GM12874 (cell line): ENCODE measurements around the gene C17orf113.

Source experiments
- CTCF ChIP-seq: IDR thresholded peaks from 2 replicates; pipeline ENCODE4 v1.5.1; 2011; ENCODE audit warnings: low read depth, mild to moderate bottlenecking, control low read depth, low read length, moderate library complexity; ENCODE audit not compliant: insufficient read depth

C17orf113 gene

GRCh38 chr17:42038221-42038973 lies 12.0 kb downstream of the C17orf113 start:
- no peak for TF ChIP-seq CTCF

- TF ChIP-seq CTCF: no peak
These were observed 16.3 kb downstream of the C17orf113 start for GRCh38 chr17:42034059-42034458.

GRCh38 chr17:42031584-42031983 lies 18.8 kb downstream of the C17orf113 start:
- TF ChIP-seq CTCF: no peak

- no peak for TF ChIP-seq CTCF
These were observed 21.6 kb downstream of the C17orf113 start for GRCh38 chr17:42028791-42029127.

GRCh38 chr17:42027961-42028790 lies 22.2 kb downstream of the C17orf113 start:
- 0 out of 2 replicates have a peak, but pooled peaks have one; percentile 13 for TF ChIP-seq CTCF

GRCh38 chr17:42027590-42027889 lies 22.9 kb downstream of the C17orf113 start:
- TF ChIP-seq CTCF: no peak

GRCh38 chr17:42026857-42027589 lies 23.4 kb downstream of the C17orf113 start:
- TF ChIP-seq CTCF: no peak
